NCI-H2029 treated with DMSO at 0.1 percent for 48 hours (cell line): ENCODE data around the gene COL9A2.

Experiments
- DNase-seq: peaks from one replicate; lab custom pipeline; 2025; lab: John Stamatoyannopoulos, UW

COL9A2 gene

DNA sequence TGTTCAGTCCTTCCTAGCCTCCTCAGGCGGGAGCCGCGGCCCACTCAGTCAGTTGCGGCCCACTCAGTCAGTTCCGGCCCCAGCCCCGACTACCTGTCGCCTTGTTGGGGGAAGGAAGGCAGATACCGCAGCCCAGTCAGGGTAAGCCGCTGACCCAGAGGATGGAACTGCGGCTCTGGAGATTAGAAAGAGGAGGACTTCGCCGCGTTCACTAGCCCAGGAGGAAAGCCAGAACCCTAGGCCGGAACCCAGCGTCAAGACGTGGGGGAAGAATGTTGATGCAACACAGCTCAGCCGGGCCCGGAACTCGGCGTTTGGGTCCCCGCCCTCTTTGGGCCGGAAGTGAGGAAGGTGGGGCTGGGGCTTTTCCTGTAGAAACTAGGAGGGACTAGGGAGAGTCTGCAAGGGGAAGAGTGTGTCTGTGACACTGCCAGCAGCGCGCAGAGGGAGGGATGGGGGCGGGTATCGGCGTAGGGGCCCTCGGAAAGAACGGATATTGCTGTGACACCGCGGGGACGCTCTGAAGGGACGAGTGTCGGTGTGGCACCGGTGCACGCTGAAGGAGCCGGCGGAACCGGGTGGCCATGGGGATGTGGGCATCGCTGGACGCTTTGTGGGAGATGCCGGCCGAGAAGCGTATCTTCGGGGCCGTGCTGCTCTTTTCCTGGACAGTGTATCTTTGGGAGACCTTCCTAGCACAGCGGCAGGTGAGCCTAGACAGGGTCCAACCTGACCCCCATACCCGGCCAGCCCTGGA is 59.2 kb downstream of the COL9A2 start, which contains the start of gene ZMPSTE24:
ZMPSTE24 (plus strand) TSS at position 549 of the 757 bp plus-strand sequence; CDS start at position 585, 36 bp downstream.
- DNase-seq: peak; percentile 100

DNA sequence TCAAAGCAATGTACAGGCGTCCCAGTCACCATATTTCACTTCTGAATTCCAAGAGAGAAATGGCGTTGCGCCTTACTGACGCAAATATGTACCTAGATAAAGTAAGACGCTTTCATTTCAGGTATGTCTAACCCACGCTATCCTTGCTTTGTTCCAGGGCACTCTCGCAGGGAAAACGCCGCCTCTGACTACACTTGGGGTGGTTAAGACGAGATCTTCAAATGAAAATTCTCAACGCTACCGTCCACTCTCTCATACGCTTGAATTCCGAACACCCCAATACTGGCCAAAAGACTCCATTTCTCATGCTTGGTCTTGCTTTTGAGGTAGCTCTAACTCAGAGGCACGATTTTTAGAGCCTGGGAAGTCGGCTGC is 59.8 kb downstream of the COL9A2 start:
- peak; percentile 100 for DNase-seq

DNA sequence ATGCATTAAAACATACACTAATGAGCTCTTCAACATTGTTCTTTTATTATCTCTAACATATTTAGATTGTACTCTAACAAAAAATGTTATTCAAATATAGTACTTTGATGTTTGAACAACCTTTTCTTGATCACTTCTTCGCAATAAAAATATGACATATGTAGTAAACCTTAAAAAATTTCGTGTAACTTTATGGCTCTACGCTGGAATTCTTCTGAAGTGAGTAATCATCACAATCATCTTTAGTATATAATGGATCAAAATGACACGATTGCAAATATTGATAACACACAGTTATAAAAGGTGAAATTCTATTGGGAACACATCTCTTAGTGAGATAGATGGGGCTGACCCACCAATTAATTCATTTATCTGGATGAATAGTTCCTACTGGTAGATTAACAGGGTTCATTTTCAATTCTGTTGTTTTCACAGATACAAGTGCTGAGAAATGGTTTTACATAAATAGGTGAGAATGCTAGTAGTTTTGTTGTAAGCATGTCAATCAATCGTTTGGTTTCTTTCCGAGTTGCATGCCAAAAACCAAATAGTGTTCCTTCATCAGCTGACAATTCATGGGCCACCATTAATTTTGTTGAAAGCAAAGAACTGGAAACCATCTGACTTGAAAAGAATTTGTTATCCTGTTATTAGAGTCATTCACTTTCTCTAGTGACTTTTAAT is 60.5 kb downstream of the COL9A2 start:
- DNase-seq: no peak

DNA sequence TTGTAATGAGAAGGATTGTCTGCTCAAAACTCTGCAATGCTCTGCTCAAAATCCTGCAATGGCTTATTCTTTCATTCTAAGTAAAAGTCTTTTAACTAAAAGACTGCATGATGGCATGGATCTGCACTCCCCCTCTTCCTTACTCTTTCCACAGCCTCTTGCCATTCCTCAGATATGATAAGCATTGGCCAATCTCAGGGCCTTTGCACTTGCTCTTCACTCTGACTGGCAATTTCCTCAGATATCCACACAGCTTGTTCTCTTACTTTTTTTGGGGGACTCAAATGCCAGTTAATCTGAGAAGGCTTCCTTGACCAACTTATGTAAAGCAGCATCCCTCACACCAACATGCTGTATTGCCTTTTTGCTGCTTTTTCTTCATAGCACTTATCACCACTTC is 61.9 kb downstream of the COL9A2 start:
- no peak for DNase-seq

DNA sequence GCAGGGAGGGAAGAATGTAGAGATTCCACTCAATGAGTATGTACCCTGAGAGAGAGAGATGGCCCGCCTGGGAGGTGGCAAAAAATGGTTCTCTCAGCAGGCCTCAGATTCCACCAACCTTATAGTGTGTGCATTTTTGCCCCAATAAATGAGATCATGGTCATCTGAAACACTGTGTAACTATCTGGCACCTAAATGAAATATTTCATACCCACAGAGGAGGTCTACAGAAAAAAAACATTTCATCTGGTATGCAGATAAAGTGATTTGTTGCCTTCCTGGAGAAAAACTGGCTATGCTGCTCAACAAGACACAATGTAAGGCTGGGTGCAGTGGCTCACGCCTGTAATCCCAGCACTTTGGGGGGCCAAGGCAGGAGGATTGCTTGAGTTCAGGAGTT is 64.5 kb downstream of the COL9A2 start:
- DNase-seq: no peak

DNA sequence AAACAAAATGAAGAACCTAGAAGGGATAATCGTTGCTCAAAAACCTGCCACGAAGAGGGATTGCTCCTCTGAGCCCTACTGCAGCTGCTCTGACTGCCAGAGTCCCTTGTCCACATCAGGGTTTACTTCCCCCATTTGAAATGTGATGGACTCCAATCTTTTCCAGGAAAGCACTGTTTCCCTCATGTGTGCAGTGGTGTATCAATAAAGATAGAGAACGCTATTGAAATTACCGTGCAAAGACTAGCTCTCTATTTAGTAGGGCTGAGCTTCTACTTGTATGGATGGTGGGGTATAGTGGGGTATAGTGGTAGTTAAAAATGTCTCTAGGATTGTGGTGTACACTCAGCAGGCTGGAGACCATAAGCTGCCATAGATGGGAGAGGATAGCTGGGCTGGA is 65.6 kb downstream of the COL9A2 start:
- DNase-seq: no peak
